Measurements from ENCODE around the gene SDK2.

- no peak for TF ChIP-seq CTCF (IDR thresholded peaks at IDR 0.05)
- no peak for TF ChIP-seq POLR2A (IDR thresholded peaks at IDR 0.05)
These were observed 52.2 kb downstream of the SDK2 start for GRCh38 chr17:73592079-73592415.
